ENCODE measurements around the gene IL17REL.

The IL17REL gene

DNA sequence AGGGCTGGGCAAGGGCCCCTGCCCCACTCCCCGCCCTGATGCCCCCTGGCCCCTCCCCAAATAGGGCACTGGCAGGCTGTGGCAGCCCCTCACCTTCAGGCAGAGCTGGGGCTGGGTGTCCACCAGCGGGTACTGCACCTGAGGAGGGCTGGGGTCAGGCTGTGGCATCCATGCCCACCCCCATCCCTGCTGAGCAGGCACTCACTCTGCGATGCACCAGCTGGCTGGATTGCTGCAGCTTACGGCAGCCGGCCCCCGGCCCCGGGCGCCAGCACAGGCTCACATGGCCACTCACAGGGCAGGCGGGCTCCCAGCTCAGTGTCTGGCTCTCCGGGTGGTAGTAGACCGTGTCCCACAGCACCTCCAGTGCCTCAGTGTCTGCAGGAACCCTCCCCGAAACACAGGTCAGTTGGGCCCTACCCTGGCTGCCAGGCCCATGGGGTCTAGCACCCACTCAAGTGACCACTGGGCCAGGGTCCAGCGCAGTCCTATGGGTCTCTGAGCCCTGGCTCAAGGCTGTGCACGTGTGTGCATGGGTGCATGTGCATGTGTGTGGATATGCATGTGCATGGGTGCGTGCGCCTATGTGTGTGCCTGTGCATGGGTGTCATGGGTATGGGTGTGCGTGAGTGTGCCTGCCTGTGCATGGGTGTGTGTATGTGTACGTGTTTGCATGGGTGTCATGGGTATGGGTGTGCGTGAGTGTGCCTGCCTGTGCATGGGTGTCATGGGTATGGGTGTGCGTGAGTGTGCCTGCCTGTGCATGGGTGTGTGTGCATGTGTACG is 14.4 kb downstream of the IL17REL start:
- no peak for TF ChIP-seq GATA2 (IDR thresholded peaks at IDR 0.05; ENCODE audit: low read depth, low read length)
- no peak for TF ChIP-seq GATA3 (IDR thresholded peaks at IDR 0.05; ENCODE audit: low read depth, low read length)

GRCh38 chr22:49997251-49997599 is 15.3 kb downstream of the IL17REL start:
- TF ChIP-seq GATA2 (IDR thresholded peaks at IDR 0.05; ENCODE audit: low read depth, low read length): no peak
- TF ChIP-seq GATA3 (IDR thresholded peaks at IDR 0.05; ENCODE audit: low read depth, low read length): no peak

- no peak for TF ChIP-seq GATA2 (IDR thresholded peaks at IDR 0.05; ENCODE audit: low read depth, low read length)
- TF ChIP-seq GATA3 (IDR thresholded peaks at IDR 0.05; ENCODE audit: low read depth, low read length): no peak
These were observed 15.9 kb downstream of the IL17REL start for GRCh38 chr22:49996518-49997250.

GRCh38 chr22:49996119-49996517 is 16.4 kb downstream of the IL17REL start:
- TF ChIP-seq GATA3 (IDR thresholded peaks at IDR 0.05; ENCODE audit: low read depth, low read length): no peak
- TF ChIP-seq GATA2 (IDR thresholded peaks at IDR 0.05; ENCODE audit: low read depth, low read length): no peak

DNA sequence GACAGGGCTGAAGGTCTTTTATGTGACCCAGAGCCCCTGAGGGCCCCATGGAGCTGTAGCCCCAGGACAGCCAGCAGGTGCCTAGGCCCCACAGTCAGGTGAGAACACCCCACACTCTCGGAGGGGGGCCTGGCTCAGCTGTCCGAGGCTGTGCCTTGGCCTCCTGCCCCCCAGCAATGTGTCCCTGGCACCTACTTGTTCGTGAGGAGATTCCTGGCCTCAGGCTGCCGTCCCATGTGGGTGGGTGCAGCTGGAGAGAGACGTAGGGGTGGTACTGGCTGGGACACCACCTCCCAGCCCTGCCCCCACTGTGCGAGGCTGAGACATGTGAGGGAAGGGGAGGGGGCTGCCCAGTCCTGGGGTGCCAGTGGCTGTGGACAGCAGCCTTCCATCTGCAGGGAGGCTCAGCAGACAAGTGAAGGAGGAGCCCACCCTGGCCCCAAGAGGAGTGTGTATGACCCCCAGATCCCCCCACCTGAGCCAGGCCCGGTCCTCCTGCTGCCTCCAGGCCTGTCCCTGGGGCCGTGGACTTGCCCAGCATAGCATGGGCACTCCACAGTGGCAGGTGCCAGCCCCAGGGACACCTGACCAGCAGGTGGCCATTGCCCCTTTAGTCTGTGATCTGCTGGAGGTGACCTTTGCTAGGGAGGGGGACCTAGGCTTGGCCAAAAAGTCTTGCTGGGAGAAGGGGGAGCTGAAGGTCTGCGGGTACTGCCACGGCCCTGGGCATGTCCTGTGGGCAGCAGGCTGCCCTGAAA is 17.0 kb downstream of the IL17REL start:
- TF ChIP-seq GATA2 (IDR thresholded peaks at IDR 0.05; ENCODE audit: low read depth, low read length) (no peak), GATA3 (IDR thresholded peaks at IDR 0.05; ENCODE audit: low read depth, low read length) (no peak)

DNA sequence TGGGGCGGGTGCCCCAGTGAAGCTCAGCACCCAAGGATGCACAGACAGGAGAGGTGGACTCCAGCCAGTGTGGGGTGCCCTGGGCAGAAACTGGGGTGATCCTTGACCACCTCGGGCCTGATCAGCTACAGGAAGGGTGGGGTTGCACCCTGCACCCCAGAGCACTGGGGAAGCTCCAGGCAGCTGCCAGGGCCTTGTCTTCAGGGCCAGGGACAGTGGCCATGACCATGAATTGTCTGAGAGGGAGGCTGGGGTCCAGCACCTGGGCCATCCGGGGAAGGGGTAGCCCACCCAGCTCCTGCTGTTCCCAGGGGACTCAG is 17.6 kb downstream of the IL17REL start:
- no peak for TF ChIP-seq GATA3 (IDR thresholded peaks at IDR 0.05; ENCODE audit: low read depth, low read length)
- TF ChIP-seq GATA2 (IDR thresholded peaks at IDR 0.05; ENCODE audit: low read depth, low read length): no peak

GRCh38 chr22:49994361-49995040 is 18.1 kb downstream of the IL17REL start:
- TF ChIP-seq GATA3 (IDR thresholded peaks at IDR 0.05; ENCODE audit: low read depth, low read length) (no peak), GATA2 (IDR thresholded peaks at IDR 0.05; ENCODE audit: low read depth, low read length) (no peak)

DNA sequence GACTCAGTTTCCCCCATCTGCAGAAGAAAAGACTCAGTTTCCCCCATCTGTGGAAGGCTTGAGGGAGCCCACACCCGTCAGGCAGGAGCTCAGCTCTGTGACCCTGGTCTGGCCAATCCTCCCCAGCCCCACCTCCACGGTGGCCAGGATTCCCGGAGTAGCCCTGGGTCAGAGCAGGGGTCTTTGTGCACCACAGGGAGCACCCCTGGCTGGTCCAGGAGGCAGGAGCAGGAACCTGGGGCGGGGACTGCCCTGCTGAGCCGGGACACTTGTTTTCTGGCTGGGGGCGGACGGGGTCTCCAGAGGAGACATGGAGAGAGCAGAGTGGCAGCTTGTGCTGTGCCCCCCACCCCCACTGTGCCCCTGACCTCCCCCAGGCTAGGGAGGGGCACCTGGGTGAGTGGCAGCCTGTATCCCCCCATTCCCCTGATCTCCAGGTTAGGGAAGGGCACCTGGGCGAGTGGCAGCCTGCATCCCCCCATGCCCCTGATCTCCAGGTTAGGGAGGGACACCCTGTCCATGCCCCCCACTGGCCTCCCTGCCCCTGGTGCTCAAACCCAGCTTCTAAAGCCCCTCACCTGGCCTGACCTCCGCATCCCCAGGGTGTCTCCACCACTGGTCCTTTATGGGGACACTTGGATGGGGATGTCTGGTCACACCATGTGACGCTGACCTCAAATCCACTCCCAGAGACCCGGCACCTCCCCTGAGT is 18.8 kb downstream of the IL17REL start:
- TF ChIP-seq GATA3 (IDR thresholded peaks at IDR 0.05; ENCODE audit: low read depth, low read length) (no peak), GATA2 (IDR thresholded peaks at IDR 0.05; ENCODE audit: low read depth, low read length) (no peak)

DNA sequence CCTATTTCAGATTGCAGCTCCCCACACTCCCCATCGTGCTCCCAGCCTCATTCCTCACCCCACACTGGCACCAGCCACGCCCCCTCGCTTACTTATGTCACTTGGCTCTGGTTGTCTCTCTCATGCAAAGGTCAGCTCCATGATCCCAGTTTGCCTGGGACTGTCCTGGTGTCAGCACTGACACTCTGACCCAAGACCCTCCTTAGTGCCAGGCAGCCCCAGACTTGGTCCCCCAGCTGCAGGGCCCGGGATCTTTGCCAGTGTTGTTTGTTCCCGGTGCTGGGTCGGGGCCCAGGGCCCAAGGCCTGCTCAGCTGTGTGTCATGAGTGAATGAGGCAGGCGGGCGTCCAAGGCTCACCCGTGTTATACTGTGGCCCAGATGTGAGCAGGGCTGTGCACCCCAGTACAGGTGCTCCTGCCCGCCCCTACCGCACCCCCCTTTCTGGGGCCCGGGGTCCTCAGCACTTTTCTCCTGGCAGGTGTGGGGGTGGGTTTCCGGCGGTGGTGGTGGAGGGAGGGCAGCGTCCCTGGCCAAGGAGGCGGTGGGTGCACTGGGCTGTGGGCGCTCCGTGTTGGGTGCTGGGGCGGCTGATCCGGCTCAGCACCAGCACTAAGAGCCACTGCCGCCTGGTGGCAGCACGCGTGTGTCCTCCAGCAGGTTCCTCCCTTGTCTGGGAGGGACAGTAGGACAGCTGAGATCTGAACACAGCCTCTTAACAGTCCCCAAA is 19.5 kb downstream of the IL17REL start:
- TF ChIP-seq GATA3 (IDR thresholded peaks at IDR 0.05; ENCODE audit: low read depth, low read length) (no peak), GATA2 (IDR thresholded peaks at IDR 0.05; ENCODE audit: low read depth, low read length) (no peak)

DNA sequence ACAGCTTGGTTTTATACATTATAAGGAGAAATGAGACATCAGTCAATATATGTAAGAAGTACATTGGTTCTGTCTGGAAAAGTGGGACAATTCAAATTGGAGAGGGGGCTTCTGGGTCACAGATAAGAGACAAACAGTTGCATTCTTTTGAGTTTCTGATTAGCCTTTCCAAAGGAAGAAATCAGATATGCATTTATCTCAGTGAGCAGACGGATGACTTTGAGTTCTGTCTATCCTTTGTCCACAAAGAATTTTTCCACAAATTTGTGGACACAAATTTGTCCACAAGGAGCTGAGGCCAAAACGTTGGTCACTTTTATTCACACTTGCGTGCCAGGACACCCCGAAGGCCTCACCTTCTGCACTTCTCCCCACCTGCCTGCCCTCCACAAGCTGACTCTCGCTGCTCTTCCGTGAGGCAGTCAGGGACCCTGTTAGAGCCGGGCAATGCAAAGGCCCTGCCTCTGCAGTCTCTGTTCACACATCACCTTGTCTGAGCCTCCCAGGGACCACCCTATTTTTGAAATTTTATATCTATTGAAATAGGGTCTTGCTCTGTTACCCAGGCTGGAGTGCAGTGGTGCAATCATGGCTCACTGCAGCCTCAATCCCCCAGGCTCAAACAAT is 20.5 kb downstream of the IL17REL start:
- TF ChIP-seq GATA2 (IDR thresholded peaks at IDR 0.05; ENCODE audit: low read depth, low read length): no peak
- TF ChIP-seq GATA3 (IDR thresholded peaks at IDR 0.05; ENCODE audit: low read depth, low read length): no peak

DNA sequence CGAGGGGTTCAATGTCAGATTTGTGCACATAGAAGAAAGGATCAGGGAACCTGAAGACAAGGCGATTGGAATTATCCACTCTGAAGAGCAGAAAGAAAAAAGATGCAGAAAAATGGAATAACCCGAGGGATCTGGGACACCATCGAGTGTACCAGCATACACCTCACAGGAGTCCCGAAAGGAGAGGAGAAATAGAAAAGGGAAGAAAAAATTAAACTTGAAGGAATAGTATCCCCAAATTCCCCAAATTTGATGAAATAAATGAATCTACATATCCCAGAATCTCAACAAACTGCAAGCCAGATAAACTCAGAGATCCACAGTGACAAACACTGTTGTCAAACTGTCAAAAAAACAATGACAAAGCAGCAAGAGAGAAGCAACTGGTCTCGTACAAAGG is 21.4 kb downstream of the IL17REL start:
- no peak for TF ChIP-seq GATA3 (IDR thresholded peaks at IDR 0.05; ENCODE audit: low read depth, low read length)
- TF ChIP-seq GATA2 (IDR thresholded peaks at IDR 0.05; ENCODE audit: low read depth, low read length): no peak

DNA sequence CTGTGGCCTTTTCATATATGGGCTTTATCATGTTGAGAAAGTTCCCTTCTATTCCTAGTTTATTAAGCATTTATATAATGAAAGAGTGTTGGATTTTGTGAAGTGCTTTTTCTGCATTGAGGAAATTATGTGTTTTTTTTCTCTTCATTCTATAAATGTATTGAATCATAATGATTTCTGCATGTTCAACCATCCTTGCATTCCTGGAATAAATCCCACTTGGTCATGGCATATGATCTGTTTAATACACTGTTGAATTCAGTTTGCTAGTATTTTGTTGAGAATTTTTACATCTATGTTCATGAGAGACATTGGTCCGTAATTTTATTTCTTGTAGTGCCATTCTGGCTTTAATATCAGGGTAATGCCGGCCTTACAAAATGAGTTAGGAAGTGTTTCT is 26.2 kb downstream of the IL17REL start:
- TF ChIP-seq GATA3 (IDR thresholded peaks at IDR 0.05; ENCODE audit: low read depth, low read length) (no peak), GATA2 (IDR thresholded peaks at IDR 0.05; ENCODE audit: low read depth, low read length) (no peak)

All from SH-SY5Y (cell line).